Endodermal cell (in vitro differentiated cells): ENCODE data around the gene PLPP2. TPM values are rescaled to one million over a fixed set of nuclear protein-coding genes. Genes with fewer than 3 reads are reported as not detected.
"Not testable (repeated sequence)": the region's sequence is repeated elsewhere in the genome, so short reads cannot be mapped to it uniquely, and the experiment has no call there.

Experiments used
- DNase-seq: peaks from one replicate; pipeline ENCODE4 v3.0.0-alpha.2; 2017
- H3K27ac ChIP-seq: 2 replicates; pipeline ENCODE4 v1.5.1; 2013; ENCODE audit warnings: mild to moderate bottlenecking, low read depth, low read length, moderate library complexity
- H3K27me3 ChIP-seq: 2 replicates; pipeline ENCODE4 v1.6.1; 2013; ENCODE audit warnings: mild to moderate bottlenecking, low read length, moderate library complexity; ENCODE audit not compliant: insufficient read depth, control insufficient read depth, poor library complexity, severe bottlenecking
- H3K36me3 ChIP-seq: 2 replicates; pipeline ENCODE4 v1.7.0; 2013; ENCODE audit warnings: mild to moderate bottlenecking, low read length, moderate library complexity; ENCODE audit not compliant: control insufficient read depth, insufficient read depth
- H3K4me1 ChIP-seq: one replicate; pipeline ENCODE4 v1.7.0; 2013; ENCODE audit warnings: low read length; ENCODE audit not compliant: control insufficient read depth, insufficient read depth
- H3K4me3 ChIP-seq: 2 replicates; pipeline ENCODE4 v1.5.1; 2013; ENCODE audit warnings: mild to moderate bottlenecking, low read length, moderate library complexity
- H3K9ac ChIP-seq: 2 replicates; pipeline ENCODE4 v1.6.1; 2013; ENCODE audit warnings: mild to moderate bottlenecking, low read length, moderate library complexity; ENCODE audit not compliant: poor library complexity, severe bottlenecking; ENCODE audit errors: extremely low read depth
- H3K9me3 ChIP-seq: 2 replicates; pipeline ENCODE4 v1.6.1; 2013; ENCODE audit warnings: mild to moderate bottlenecking, low read length, moderate library complexity; ENCODE audit not compliant: control insufficient read depth
- H3K27ac Mint-ChIP-seq: 2 replicates; pipeline ENCODE4 v1.8.0; 2020; ENCODE audit warnings: mixed read lengths
- H3K27me3 Mint-ChIP-seq: 2 replicates; pipeline ENCODE4 v1.8.0; 2021; ENCODE audit warnings: mild to moderate bottlenecking, mixed read lengths; ENCODE audit not compliant: insufficient read depth
- H3K36me3 Mint-ChIP-seq: 2 replicates; pipeline ENCODE4 v1.8.0; 2020; ENCODE audit warnings: low read depth, mixed read lengths
- H3K4me1 Mint-ChIP-seq: 2 replicates; pipeline ENCODE4 v1.8.0; 2020; ENCODE audit warnings: mixed read lengths
- H3K4me3 Mint-ChIP-seq: 2 replicates; pipeline ENCODE4 v1.8.0; 2020; ENCODE audit warnings: mild to moderate bottlenecking, moderate library complexity, mixed read lengths
- H3K9me3 Mint-ChIP-seq: 2 replicates; pipeline ENCODE4 v1.8.0; 2020; ENCODE audit warnings: mild to moderate bottlenecking, mixed read lengths
- CTCF ChIP-seq: fragments of 200-600 bp; sonication (generic); conservative IDR thresholded peaks from 2 replicates; pipeline ENCODE4 v1.5.0; 2021; ENCODE audit warnings: antibody characterized with exemption, mild to moderate bottlenecking
- WGBS, 2 experiments: methylation state at CpG; one replicate each; pipeline versions ENCODE4 v1.1.5 to v1.1.7; 2013; ENCODE audit warnings: missing lambda C conversion rate in 2 of 2, mixed read lengths in 1 of 2; ENCODE audit not compliant: insufficient coverage in 1 of 2, insufficient read length in 1 of 2; 5-methylcytosine and 5-hydroxymethylcytosine counted together
- total RNA-seq, 2 donors: library from RNA; stranded (reverse); fragmentation: NEBNext Ultra II Directional in 1 of 2; extraction: Animal tissue kit (Norgen Biotek cat#: 25700) in 1 of 2; gene quantifications; 2 replicates in 1 of 2; 3 replicates in 1 of 2; pipeline ENCODE4 v1.2.1, GENCODE V29; 2021

Gene PLPP2
- total RNA-seq, 2 donors from 2014 or later, result 49.9 to 56.9 TPM

DNA sequence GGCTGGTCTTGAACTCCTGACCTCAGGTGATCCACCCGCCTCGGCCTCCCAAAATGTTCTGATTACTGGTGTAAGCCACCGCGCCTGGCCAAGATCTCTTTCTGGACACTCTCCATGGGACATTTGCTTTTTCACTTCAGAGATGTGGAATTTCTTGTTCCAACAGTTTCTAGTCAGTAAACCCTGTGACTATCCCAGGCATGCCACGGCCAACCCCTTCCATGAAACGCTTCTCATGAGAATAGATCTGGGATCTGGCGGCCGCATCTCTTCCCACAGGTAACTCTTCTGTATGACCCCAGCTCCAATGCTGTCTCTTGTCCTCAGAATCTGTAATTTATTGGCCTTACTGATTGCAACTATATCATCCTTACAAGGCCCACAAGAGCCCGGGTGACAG lies 16.2 kb downstream of the PLPP2 start:
- Histone ChIP-seq H3K4me1 (no peaks in the 10 kb centered on the region), H3K4me3 (no peak overlapping the region), H3K36me3 (no peaks in the 10 kb centered on the region), H3K27me3 (no peaks in the 10 kb centered on the region), H3K9ac (no peak overlapping the region), H3K9me3 (no peaks in the 10 kb centered on the region), H3K27ac (no peak overlapping the region)
- H3K27ac Mint-ChIP-seq, result no peak overlapping the region
- no peaks in the 10 kb centered on the region for H3K9me3 Mint-ChIP-seq
- H3K4me3 Mint-ChIP-seq, result no peak overlapping the region
- DNase-seq, result no peak
- H3K27me3 Mint-ChIP-seq, result peaks cover 2% of the 10 kb centered on the region
- 91 to 95% methylated on average over 9 of the region's 9 CpGs for WGBS, 2 experiments
- H3K36me3 Mint-ChIP-seq, result peaks cover 9% of the 10 kb centered on the region
- TF ChIP-seq CTCF, result no peak
- peaks cover 3% of the 10 kb centered on the region for H3K4me1 Mint-ChIP-seq

DNA sequence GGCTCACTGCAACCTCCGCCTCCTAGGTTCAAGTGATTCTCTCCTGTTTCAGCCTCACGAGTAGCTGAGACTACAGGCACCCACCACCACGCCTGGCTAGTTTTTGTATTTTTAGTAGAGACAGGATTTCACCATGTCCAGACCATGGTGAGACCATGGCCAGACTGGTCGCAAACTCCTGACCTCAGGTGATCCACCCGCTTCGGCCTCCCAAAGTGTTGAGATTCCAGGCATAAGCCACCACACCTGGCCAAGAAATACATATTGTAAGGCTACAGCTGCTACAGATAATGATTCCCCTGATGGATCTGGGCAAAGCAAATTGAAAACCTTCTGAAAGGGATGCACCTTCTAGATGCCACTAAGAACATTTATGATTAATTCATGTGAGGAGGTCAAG lies 17.8 kb downstream of the PLPP2 start:
- Mint-ChIP-seq H3K36me3 (no peaks in the 10 kb centered on the region), H3K4me1 (peaks cover 3% of the 10 kb centered on the region), H3K9me3 (no peaks in the 10 kb centered on the region), H3K27me3 (peaks cover 10% of the 10 kb centered on the region), H3K27ac (no peak overlapping the region), H3K4me3 (no peak overlapping the region)
- TF ChIP-seq CTCF, result no peak
- Histone ChIP-seq H3K27ac (no peak overlapping the region), H3K4me1 (no peaks in the 10 kb centered on the region), H3K9ac (no peak overlapping the region), H3K27me3 (peaks cover 4% of the 10 kb centered on the region), H3K36me3 (no peaks in the 10 kb centered on the region), H3K9me3 (no peaks in the 10 kb centered on the region), H3K4me3 (no peak overlapping the region)
- DNase-seq, result no peak
- WGBS, 2 experiments, result 89 to 90% methylated on average over 6 of the region's 6 CpGs

- no peak overlapping the region for H3K27ac ChIP-seq
- H3K4me3 ChIP-seq, result no peak overlapping the region
- H3K4me1 ChIP-seq, result no peaks in the 10 kb centered on the region
- no peak for TF ChIP-seq CTCF
- H3K4me1 Mint-ChIP-seq, result peaks cover 3% of the 10 kb centered on the region
- DNase-seq, result no peak
- H3K36me3 ChIP-seq, result no peaks in the 10 kb centered on the region
- no peaks in the 10 kb centered on the region for H3K9me3 Mint-ChIP-seq
- no peaks in the 10 kb centered on the region for H3K9me3 ChIP-seq
- WGBS, 2 experiments, result 80 to 88% methylated on average over 6 of the region's 6 CpGs
- no peak overlapping the region for H3K9ac ChIP-seq
- H3K27ac Mint-ChIP-seq, result no peak overlapping the region
- H3K4me3 Mint-ChIP-seq, result no peak overlapping the region
- peaks cover 24% of the 10 kb centered on the region for H3K27me3 Mint-ChIP-seq
- peaks cover 19% of the 10 kb centered on the region for H3K27me3 ChIP-seq
- H3K36me3 Mint-ChIP-seq, result no peaks in the 10 kb centered on the region
These were observed 19.3 kb downstream of the PLPP2 start for GRCh38 chr19:271856-272255.

DNA sequence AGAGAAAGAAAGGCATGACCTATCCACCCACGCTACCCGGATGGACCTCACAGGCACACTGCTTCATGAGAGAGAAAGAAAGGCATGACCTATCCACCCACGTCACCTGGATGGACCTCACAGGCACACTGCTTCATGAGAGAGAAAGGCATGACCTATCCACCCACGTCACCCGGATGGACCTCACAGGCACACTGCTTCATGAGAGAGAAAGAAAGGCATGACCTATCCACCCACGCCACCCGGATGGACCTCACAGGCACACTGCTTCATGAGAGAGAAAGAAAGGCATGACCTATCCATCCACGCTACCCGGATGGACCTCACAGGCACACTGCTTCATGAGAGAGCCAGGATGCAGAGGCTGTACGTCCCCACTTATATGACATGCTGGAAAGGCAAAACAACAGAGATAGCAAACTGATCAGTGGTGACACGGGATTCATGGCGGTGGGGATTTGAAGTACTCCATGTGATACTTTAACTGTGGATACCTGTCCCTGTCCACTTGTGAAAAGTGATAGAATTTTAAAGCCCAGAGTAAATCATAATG lies 20.4 kb downstream of the PLPP2 start:
- not testable (repeated sequence) for H3K4me3 Mint-ChIP-seq, H3K9me3 Mint-ChIP-seq, DNase-seq, H3K27ac ChIP-seq, H3K9me3 ChIP-seq, H3K9ac ChIP-seq, H3K36me3 Mint-ChIP-seq, H3K27ac Mint-ChIP-seq, H3K36me3 ChIP-seq, H3K4me1 Mint-ChIP-seq, H3K4me3 ChIP-seq, H3K4me1 ChIP-seq
- H3K27me3 Mint-ChIP-seq, result peaks cover 34% of the 10 kb centered on the region
- peaks cover 29% of the 10 kb centered on the region for H3K27me3 ChIP-seq
- 92 to 93% methylated on average over 5 to 9 of the region's 12 CpGs for WGBS, 2 experiments
